Measurements from ENCODE around the gene IRX2. TPM values are rescaled to one million over a fixed set of nuclear protein-coding genes. Genes with fewer than 3 reads are reported as not detected.

IRX2 gene
- total RNA-seq, 1 experiment from 2014 or later, result not detected

DNA sequence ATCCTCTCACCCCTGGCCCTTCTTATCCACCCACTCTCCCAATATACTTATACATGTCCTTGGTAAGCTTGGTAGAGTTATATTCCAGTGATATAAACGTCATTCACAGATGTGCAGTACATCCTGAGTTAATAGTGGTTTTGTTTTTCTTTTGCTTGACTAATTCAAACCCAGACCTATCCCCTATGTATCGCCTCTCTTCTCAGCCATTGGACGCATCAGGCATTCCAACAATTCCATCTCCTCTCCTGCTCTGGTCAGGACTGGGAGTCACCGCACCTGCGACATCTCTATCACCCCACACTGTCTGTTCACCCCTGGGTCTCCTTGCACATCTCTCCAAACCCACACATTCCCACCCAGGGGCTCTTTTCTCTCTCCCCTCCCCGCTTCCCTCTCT lies 21.9 kb upstream of the IRX2 start:
- POLR2A ChIA-PET (ENCODE audit: low non-redundant PET), result no interaction called here
- DNase-seq (ENCODE audit: low spot score), result no peak
- BruUV-seq (replicated peaks), result no TSS peak
- Histone ChIP-seq H3K27me3 (replicated peaks; ENCODE audit: insufficient read depth, low read depth, low read length, poor library complexity) (no peaks in the 10 kb centered on the region), H3K27ac (ENCODE audit: low read depth, low read length, poor library complexity, severe bottlenecking) (no peak overlapping the region), H3K9me3 (ENCODE audit: low read depth, low read length, poor library complexity, severe bottlenecking) (no peaks in the 10 kb centered on the region), H3K36me3 (ENCODE audit: insufficient read depth, low read length, poor library complexity, severe bottlenecking) (no peaks in the 10 kb centered on the region), H3K4me1 (ENCODE audit: insufficient read depth, low read length, poor library complexity, severe bottlenecking) (no peaks in the 10 kb centered on the region), H3K4me3 (ENCODE audit: low read depth, low read length, poor library complexity, severe bottlenecking) (no peak overlapping the region)
- TF ChIP-seq EZH2 (IDR thresholded peaks at IDR 0.05; ENCODE audit: borderline replicate concordance, low read depth, low read length, poor library complexity, severe bottlenecking), result no peak
- TF ChIP-seq, protein P1, sequence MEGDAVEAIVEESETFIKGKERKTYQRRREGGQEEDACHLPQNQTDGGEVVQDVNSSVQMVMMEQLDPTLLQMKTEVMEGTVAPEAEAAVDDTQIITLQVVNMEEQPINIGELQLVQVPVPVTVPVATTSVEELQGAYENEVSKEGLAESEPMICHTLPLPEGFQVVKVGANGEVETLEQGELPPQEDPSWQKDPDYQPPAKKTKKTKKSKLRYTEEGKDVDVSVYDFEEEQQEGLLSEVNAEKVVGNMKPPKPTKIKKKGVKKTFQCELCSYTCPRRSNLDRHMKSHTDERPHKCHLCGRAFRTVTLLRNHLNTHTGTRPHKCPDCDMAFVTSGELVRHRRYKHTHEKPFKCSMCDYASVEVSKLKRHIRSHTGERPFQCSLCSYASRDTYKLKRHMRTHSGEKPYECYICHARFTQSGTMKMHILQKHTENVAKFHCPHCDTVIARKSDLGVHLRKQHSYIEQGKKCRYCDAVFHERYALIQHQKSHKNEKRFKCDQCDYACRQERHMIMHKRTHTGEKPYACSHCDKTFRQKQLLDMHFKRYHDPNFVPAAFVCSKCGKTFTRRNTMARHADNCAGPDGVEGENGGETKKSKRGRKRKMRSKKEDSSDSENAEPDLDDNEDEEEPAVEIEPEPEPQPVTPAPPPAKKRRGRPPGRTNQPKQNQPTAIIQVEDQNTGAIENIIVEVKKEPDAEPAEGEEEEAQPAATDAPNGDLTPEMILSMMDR (conservative IDR thresholded peaks at IDR 0.05; ENCODE audit: low read depth, low read length), result no peak
- intact Hi-C loops (cut with micrococcal nuclease; ENCODE audit: unreplicated experiment), result no loop called here
- CTCF ChIA-PET, result no interaction called here

DNA sequence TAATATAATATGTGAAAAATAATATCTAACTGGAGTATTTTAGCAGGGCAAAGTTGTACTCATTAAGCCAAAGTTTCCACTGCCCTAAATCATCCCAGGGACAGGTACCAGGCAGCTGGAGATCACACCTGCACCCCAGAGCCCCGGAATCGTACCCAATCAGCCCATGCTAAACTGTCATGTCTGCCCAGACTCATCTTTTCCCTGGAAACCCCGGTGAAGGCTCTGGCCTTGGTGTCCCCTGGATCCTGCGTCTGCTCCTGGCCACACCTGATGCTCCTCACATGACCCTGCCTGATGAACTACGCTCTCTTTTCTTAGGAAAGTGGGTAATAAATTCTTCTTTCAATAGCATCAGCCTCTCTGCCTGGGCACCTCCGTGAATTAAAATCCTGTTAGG lies 15.6 kb upstream of the IRX2 start:
- intact Hi-C loops (cut with micrococcal nuclease; ENCODE audit: unreplicated experiment), result no loop called here
- H3K9me3 ChIP-seq (ENCODE audit: low read depth, low read length, poor library complexity, severe bottlenecking), result peaks cover 15% of the 10 kb centered on the region
- no peaks in the 10 kb centered on the region for H3K36me3 ChIP-seq (ENCODE audit: insufficient read depth, low read length, poor library complexity, severe bottlenecking)
- H3K27me3 ChIP-seq (replicated peaks; ENCODE audit: insufficient read depth, low read depth, low read length, poor library complexity), result no peaks in the 10 kb centered on the region
- ChIA-PET CTCF (no interaction called here), POLR2A (ENCODE audit: low non-redundant PET) (no interaction called here)
- DNase-seq (ENCODE audit: low spot score), result no peak
- TF ChIP-seq, protein P1 (conservative IDR thresholded peaks at IDR 0.05; ENCODE audit: low read depth, low read length), result no peak
- TF ChIP-seq EZH2 (IDR thresholded peaks at IDR 0.05; ENCODE audit: borderline replicate concordance, low read depth, low read length, poor library complexity, severe bottlenecking), result no peak
- BruUV-seq (replicated peaks), result no TSS peak
- no peaks in the 10 kb centered on the region for H3K4me1 ChIP-seq (ENCODE audit: insufficient read depth, low read length, poor library complexity, severe bottlenecking)
- no peak overlapping the region for H3K4me3 ChIP-seq (ENCODE audit: low read depth, low read length, poor library complexity, severe bottlenecking)
- H3K27ac ChIP-seq (ENCODE audit: low read depth, low read length, poor library complexity, severe bottlenecking), result no peak overlapping the region

DNA sequence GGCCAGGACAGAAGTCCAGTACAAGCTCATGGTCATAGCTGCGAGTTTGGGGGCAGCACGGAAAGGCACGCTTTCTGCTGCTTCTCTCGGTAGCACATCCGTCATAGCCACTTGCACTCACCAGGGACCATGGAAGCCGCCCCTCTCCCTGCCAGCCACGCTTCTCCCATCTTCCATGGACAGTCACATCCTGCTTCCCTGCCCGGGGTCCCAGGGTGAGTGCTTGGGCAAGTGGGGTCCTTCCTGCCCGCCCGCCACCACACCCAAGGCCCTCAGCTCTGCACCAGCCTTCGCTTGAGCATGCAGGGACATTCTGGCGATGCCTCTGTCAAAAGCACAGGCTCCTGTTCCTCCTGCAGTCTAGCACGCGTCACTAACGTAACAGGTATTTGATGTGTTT lies 13.1 kb upstream of the IRX2 start:
- ChIA-PET POLR2A (ENCODE audit: low non-redundant PET) (no interaction called here), CTCF (no interaction called here)

More for the DNA sequence above, 13.1 kb upstream of the IRX2 start:
- H3K4me1 ChIP-seq (ENCODE audit: insufficient read depth, low read length, poor library complexity, severe bottlenecking), result no peaks in the 10 kb centered on the region
- BruUV-seq (replicated peaks), result no TSS peak
- intact Hi-C loops (cut with micrococcal nuclease; ENCODE audit: unreplicated experiment), result no loop called here
- DNase-seq (ENCODE audit: low spot score), result no peak
- peaks cover 20% of the 10 kb centered on the region for H3K9me3 ChIP-seq (ENCODE audit: low read depth, low read length, poor library complexity, severe bottlenecking)
- no peak overlapping the region for H3K4me3 ChIP-seq (ENCODE audit: low read depth, low read length, poor library complexity, severe bottlenecking)
- no peaks in the 10 kb centered on the region for H3K27me3 ChIP-seq (replicated peaks; ENCODE audit: insufficient read depth, low read depth, low read length, poor library complexity)
- H3K27ac ChIP-seq (ENCODE audit: low read depth, low read length, poor library complexity, severe bottlenecking), result no peak overlapping the region
- TF ChIP-seq, protein P1 (conservative IDR thresholded peaks at IDR 0.05; ENCODE audit: low read depth, low read length), result no peak
- H3K36me3 ChIP-seq (ENCODE audit: insufficient read depth, low read length, poor library complexity, severe bottlenecking), result no peaks in the 10 kb centered on the region

Measured in A673 (cell line).